WERI-Rb-1 (cell line): ENCODE results near the gene LDOC1.
"Not testable (repeated sequence)": the region's sequence is repeated elsewhere in the genome, so short reads cannot be mapped to it uniquely, and the experiment has no call there.

ENCODE experiments used
- DNase-seq: peaks from one replicate; pipeline ENCODE4 v3.0.0-alpha.2; 2020
- H3K27ac ChIP-seq: fragments of 250-450 bp; sonication (Bioruptor Pico); 2 replicates; pipeline ENCODE4 v1.5.1; 2020; ENCODE audit warnings: mild to moderate bottlenecking, moderate library complexity
- H3K27me3 ChIP-seq: fragments of 250-450 bp; sonication (Bioruptor Pico); 2 replicates; pipeline ENCODE4 v1.5.1; 2021; ENCODE audit warnings: mild to moderate bottlenecking, low read depth, moderate library complexity; ENCODE audit not compliant: insufficient read depth, severe bottlenecking
- H3K36me3 ChIP-seq: fragments of 250-450 bp; sonication (Bioruptor Pico); 2 replicates; pipeline ENCODE4 v1.5.1; 2020; ENCODE audit warnings: mild to moderate bottlenecking, moderate library complexity
- H3K4me3 ChIP-seq: 2 replicates; pipeline ENCODE4 v1.5.1; 2011; ENCODE audit warnings: low read depth, mild to moderate bottlenecking, control low read depth, low read length
- H3K9me3 ChIP-seq: fragments of 250-450 bp; sonication (Bioruptor Pico); 2 replicates; pipeline ENCODE4 v1.5.1; 2021; ENCODE audit warnings: mild to moderate bottlenecking, moderate library complexity; ENCODE audit not compliant: severe bottlenecking
- CTCF ChIP-seq: IDR thresholded peaks from 2 replicates; pipeline ENCODE4 v1.5.1; 2011; ENCODE audit warnings: low read depth, mild to moderate bottlenecking, control low read depth, inconsistent platforms, low read length

LDOC1 gene

GRCh38 chrX:141185366-141185765 lies 8.4 kb upstream of the LDOC1 start:
- no peaks in the 10 kb centered on the region for H3K9me3 ChIP-seq
- no peak overlapping the region for H3K27ac ChIP-seq
- no peak overlapping the region for H3K4me3 ChIP-seq
- no peak for DNase-seq
- H3K36me3 ChIP-seq, result no peaks in the 10 kb centered on the region
- TF ChIP-seq CTCF, result no peak
- peaks cover 28% of the 10 kb centered on the region for H3K27me3 ChIP-seq

GRCh38 chrX:141183000-141183399 lies 6.1 kb upstream of the LDOC1 start:
- H3K27me3 ChIP-seq, result peaks cover 41% of the 10 kb centered on the region
- no peak overlapping the region for H3K4me3 ChIP-seq
- no peak for DNase-seq
- no peak for TF ChIP-seq CTCF
- no peaks in the 10 kb centered on the region for H3K36me3 ChIP-seq
- H3K27ac ChIP-seq, result no peak overlapping the region
- H3K9me3 ChIP-seq, result no peaks in the 10 kb centered on the region

- no peak for TF ChIP-seq CTCF
- Histone ChIP-seq H3K27me3 (peaks cover 48% of the 10 kb centered on the region), H3K4me3 (no peak overlapping the region), H3K9me3 (no peaks in the 10 kb centered on the region), H3K27ac (no peak overlapping the region), H3K36me3 (no peaks in the 10 kb centered on the region)
- DNase-seq, result no peak
Observed at GRCh38 chrX:141180851-141181250, 3.9 kb upstream of the LDOC1 start.

- H3K4me3 ChIP-seq, result no peak overlapping the region
- no peak for DNase-seq
- no peak overlapping the region for H3K27ac ChIP-seq
- no peak for TF ChIP-seq CTCF
- H3K36me3 ChIP-seq, result no peaks in the 10 kb centered on the region
- H3K9me3 ChIP-seq, result no peaks in the 10 kb centered on the region
- H3K27me3 ChIP-seq, result peaks cover 70% of the 10 kb centered on the region
Observed at GRCh38 chrX:141175786-141176185, 1.1 kb downstream of the LDOC1 start.

GRCh38 chrX:141164406-141164805 lies 12.5 kb downstream of the LDOC1 start:
- DNase-seq, result no peak
- Histone ChIP-seq H3K36me3 (no peaks in the 10 kb centered on the region), H3K27me3 (peaks cover 24% of the 10 kb centered on the region), H3K27ac (no peak overlapping the region), H3K9me3 (no peaks in the 10 kb centered on the region), H3K4me3 (no peak overlapping the region)
- no peak for TF ChIP-seq CTCF

- H3K36me3 ChIP-seq, result no peaks in the 10 kb centered on the region
- DNase-seq, result no peak
- H3K27me3 ChIP-seq, result peaks cover 18% of the 10 kb centered on the region
- no peaks in the 10 kb centered on the region for H3K9me3 ChIP-seq
- no peak overlapping the region for H3K4me3 ChIP-seq
- H3K27ac ChIP-seq, result no peak overlapping the region
- no peak for TF ChIP-seq CTCF
Observed at GRCh38 chrX:141158084-141158483, 18.8 kb downstream of the LDOC1 start.

GRCh38 chrX:141155231-141155630 lies 21.7 kb downstream of the LDOC1 start:
- peaks cover 12% of the 10 kb centered on the region for H3K27me3 ChIP-seq
- DNase-seq, H3K4me3 ChIP-seq, H3K36me3 ChIP-seq, H3K27ac ChIP-seq, H3K9me3 ChIP-seq: not testable (repeated sequence)
